Pulmonary artery endothelial cell (primary cell): ENCODE measurements around the gene HYAL4. TPM values are rescaled to one million over a fixed set of nuclear protein-coding genes. Genes with fewer than 3 reads are reported as not detected.
A peak's percentile ranks its signal among the peaks of the same experiment; 100 is the strongest.
"Not testable (repeated sequence)": the region's sequence is repeated elsewhere in the genome, so short reads cannot be mapped to it uniquely, and the experiment has no call there.

ENCODE experiments used
- DNase-seq: peaks from one replicate; pipeline ENCODE4 v3.0.0-alpha.2; 2011; ENCODE audit warnings: low read depth, low spot score
- total RNA-seq: library from RNA; depleted of rRNA; stranded (reverse); fragments of >200 nt; gene quantifications from 2 replicates; pipeline ENCODE4 v1.2.3, GENCODE V29; 2014

HYAL4 gene
- total RNA-seq, 1 donor from 2014 or later, result 0.20 TPM

DNA sequence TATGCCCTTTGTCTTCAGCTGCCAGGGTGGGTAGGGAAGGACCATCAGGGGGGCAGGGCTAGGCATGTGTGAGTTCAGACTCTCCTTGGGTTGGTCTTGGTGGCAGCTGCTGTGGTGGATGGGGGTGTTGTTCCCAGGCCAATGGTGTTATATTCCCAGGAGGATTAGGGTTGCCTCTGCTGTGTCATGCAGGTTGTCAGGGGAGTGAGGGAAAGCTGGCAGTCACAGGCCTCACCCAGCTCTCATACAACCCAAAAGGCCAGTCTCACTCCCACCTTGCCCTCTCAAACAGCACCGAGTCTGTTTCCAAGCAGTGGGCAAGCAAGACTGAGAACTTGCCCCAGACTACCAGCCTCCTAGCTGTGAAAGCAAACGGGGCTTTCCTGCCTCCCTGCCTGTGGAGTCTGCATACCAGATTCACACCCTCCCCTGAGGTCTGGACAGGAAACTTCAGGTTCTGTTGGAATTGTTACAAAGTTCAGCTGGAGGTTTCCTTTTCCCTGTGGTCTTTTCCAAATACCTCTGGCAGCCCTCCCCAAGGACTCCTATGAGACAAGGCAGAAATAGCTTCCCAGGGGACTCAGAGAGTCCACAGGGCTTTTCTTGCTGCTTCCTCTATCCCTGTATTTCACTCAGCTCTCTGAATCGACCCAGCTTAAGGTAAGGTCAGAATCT, 1.4 kb downstream of the HYAL4 start:
- no peak for DNase-seq

DNA sequence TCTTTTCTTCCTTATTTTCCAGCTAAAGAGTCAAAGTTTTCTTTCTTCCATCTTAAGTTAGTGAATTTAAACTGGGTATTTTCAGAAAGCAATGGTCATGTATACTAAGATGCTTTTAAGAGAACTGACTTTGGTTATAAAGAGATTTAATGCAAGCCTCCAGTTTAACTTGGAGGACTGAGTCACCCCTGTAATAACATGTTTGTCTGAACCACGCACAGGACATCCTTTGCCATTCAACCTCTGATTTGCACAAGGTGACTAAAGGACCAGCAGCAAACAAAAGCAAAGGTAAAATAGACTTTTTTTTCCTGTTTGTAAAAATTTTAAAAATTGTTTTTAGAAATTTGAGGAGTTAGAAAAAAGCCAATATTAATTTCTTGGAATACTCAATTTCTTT, 2.9 kb downstream of the HYAL4 start:
- no peak for DNase-seq

DNA sequence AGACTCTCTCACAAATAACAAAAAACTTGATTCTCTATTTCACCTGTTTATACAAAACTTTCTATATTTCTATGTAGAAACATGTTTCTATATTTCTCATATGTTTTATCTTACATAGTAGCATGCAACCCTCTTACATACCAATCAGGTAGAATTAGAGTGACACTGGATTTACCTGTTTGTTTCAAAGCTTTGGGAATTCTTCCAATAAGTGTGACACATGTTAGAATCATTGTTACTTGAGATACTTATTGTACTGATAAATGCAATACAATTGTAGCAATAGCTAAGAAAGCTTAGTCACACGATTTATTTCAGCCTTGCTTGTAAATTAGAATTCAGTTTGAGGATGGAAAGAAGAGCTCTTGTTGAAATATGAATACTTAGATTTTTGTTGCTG, 4.9 kb downstream of the HYAL4 start:
- DNase-seq, result no peak

DNA sequence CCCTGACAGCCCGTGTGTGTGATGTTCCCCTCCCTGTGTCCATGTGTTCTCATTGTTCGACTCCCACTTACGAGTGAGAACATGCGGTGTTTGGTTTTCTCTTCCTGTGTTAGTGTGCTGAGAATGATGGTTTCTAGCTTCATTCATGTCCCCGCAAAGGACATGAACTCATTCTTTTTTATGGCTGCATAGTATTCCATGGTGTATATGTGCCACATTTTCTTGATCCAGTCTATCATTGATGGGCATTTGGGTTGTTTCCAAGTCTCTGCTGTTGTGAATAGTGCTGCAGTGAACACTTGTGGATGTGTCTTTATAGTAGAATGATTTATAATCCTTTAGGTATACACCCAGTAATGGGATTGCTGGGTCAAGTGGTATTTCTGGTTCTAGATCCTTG, 6.4 kb downstream of the HYAL4 start:
- DNase-seq, result not testable (repeated sequence)

DNA sequence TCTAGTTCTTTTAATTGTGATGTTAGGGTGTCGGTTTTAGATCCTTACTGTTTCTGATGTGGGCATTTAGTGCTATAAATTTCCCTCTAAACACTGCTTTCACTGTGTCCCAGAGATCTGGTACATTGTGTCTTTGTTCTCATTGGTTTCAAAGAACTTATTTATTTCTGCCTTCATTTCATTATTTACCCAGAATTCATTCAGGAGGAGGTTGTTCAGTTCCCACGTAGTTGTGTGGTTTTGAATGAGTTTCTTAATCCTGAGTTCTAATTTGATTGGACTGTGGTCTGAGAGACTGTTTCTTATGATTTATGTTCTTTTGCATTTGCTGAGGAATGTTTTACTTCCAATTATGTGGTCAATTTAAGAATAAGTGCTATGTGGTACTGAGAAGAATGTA, 9.3 kb downstream of the HYAL4 start:
- not testable (repeated sequence) for DNase-seq

DNA sequence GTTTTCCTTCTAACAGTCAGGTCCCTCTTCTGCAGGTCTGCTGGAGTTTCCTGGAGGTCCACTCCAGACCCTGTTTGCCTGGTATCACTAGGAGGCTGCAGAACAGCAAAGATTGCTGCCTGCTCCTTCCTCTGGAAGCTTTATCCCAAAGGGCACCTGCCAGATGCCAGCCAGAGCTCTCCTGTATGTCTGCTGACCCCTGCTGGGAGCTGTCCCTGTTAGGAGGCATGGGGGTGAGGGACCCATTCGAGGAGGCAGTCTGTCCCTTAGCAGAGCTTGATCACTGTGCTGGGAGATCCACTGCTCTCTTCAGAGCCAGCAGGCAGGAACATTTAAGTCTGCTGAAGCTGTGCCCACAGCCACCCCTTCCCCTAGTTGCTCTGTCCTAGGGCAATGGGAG, 11.5 kb downstream of the HYAL4 start:
- DNase-seq, result not testable (repeated sequence)

DNA sequence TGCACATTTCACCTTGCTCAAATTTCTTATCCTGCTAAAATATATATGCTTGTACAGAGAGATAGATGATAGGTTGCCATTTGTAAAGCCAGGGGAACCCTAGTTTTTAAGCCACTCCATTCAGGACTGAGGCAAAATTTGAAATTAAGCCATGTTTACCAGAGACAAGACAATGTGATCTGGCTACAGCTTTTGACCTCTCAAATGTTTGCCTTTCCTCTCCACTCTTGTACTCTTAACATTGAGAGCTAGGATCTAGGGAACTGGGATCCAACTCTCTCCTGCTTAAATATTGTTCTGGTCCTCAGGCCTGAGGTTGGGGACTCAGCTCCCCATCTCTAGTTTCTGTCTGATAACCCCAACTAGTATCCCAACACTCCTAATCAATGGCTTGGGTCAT, 15.9 kb downstream of the HYAL4 start:
- DNase-seq, result no peak

DNA sequence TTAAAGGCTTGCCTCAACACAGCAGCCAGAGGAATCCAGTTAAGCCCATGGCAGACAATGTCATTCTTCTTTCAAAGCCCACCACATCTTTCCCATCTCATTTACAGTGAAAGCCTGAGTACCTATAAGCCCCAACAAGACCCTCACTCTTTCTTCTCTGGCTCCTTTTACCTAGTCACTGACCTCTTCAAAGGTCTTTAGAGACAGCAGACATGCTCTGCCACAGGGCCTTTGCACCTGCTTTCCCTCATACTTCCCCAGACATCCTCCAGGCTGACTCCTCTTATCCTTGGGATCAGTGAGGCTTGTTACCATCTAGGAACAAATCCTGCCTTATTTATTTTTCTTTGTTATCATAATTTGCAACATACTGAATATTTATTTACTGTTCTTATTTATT, 17.8 kb downstream of the HYAL4 start:
- DNase-seq, result no peak

DNA sequence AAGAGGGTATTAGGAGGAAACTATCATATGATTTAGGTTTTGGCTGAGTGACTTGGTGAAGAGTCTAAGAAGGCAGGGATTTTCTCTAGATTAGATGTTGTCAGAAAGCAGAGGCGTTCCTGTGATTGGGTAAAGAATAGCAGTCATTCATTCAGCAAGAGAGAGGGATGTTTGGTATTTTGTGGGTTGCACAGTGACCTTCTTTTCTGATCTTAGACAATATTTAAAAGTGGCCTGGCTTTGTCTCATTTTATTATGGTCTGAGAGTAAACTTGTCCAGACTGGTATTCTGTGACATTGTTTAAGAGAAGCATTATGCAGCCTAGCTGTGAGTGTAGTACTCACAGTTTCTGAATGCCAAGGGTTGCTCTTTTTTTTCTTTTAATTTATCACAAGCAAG, 18.5 kb downstream of the HYAL4 start:
- DNase-seq, result no peak

DNA sequence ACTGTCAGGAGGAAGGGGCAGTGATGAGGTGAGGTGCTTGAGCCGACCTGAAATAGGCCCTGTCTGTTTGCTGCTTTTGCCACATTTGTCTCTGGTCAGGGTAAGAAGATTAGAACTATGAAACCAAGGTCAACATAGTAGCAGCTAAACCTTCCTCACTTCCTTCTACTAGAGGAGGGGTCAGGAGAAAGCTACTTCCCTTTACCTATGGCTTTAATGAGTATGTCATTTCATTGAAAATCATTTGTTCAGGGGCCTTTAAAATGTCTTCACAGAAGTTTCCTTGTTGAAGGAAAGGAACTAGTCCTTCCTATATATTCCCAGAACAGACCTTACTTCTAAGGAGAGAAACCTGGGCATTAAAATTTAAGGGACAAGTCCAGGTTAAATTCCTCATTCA, 19.0 kb downstream of the HYAL4 start:
- no peak for DNase-seq

DNA sequence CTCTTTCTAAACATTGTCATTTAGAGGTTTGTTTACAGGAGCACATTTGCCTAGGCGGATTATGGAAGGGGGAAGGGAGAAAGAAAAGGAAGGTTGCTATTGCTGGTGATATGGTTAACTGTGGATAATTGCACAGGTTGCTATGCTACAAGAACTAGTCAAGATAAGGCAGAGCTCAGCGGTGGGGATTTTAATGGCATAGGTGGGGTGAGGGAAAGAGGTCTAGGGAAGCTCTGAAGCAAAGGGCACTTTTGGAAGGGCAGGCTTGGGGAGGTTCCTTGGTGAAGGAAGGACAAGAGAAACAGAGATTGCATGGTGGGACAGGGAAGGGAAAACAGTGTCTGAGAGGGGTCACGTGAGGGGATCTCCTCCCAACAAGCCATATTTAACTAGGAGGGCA, 19.5 kb downstream of the HYAL4 start:
- DNase-seq, result no peak

DNA sequence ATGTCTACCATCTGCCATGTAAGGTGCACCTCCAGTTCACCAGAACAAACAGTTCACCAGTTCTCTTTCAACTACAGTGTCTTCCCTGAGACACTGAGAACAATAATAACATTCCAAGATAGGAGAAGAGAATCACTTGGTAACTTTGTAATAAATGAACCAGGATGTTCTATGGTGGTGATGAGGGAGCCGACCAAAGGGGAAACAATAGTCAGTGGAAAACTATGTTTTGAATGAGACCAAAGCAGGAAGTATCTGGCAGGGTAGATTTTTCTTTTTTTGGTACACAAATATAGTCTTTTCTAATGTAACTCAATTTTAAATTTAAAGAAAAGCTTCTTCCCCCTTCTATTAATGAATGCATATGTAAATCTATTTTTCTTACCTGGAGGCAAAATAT, 20.0 kb downstream of the HYAL4 start:
- peak; percentile 20 for DNase-seq

DNA sequence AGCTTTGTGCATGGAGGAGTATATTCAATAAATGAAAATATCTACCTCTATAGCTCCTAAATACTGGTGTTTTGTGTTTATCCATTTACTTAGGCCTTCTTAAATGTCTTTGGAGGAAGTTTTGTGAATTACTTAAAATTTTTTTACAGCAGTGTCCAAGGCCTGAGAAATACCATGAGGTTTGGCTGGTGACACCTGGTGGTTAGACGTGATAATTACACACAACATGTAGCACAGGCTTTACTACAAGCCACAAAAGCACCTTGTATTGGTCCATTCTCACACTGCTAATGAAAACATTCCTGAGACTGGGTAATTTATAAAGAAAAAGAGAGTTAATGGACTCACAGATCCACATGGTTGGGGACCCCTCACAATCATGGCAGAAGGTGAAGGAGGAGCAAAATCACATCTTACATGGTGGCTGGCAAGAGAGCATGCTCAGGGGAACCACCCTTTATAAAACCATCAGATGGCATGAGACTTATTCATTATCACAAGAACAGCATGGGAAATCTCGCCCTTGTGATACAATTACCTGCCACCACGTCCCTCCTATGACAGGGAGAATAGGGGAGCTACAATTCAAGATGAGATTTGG, 20.6 kb downstream of the HYAL4 start:
- peak; percentile 60 for DNase-seq

DNA sequence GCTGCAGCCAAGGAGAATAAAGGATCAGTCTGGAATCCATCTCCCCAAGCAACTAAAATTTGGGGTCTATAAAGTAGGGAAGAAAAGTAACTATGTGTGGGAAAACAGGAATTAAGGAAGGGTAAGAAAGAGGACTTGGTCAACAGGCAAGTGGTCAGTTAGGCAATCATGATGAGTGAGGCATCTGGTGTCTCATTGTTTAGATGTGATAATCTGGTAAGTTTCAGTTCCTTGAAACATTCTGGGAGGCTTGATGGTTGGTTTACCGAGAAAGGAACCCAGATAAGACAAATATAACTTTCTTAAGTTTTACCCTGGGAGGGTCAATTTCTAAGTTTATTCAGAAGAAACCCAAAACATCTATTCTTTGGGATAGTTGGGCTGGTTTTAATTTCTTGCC, 22.3 kb downstream of the HYAL4 start:
- DNase-seq, result no peak

DNA sequence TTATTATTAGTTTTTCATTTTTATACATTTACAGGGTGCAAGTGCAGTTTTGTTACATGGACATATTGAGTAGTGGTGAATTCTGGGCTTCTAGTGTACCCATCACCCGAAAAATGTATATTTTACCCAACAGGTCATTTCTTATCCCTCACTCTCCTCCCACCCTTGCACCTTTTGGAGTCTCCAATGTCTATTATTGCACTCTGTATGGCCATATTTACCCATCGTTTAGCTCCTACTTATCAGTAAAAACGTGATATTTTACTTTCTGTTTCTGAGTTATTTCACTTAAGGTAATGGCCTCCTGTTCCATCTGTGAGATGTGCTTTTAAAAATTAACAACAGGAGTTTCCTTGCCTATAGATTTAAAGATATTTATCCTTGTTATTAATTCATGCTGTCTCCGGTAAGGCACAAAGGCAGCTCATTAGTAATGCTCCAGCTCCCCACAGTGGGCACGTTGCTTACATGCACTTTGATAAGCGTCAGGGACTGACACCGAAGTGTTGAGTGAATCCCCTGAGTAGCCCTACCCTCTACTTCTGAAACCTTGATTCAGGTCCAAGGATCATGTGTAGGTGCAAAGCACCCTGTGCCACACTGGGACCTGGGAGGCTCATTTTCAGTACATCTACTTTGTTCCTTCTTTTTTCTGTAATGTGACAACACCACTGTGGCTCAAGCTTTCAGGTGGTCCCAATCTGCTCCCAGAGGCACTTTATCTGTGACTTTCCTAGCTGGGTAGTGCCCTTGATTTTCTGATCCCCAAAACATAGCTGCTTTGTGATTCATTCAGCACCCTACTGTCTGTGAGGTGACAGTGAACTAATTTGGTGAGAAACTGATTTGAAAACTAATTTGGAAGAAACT, 27.3 kb downstream of the HYAL4 start:
- peak; percentile 35 for DNase-seq

DNA sequence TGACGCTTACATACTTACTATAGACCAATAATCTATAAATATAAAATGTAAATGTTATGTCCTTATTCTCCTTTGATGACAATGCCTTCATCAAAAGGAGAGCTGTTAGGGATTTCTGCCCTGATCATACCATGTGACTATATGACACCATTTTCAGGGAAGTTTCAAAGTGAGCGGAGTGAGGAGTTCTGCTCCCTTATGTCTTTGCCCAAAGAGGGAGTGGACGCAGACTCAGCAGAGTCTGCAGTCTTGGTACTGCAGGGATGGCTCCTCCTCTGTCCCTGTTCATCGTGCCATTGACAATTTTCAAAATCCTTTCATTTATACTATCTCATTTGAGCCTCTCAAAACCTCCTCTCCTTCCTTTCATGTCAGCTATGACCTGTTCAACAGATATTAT, 27.9 kb downstream of the HYAL4 start:
- no peak for DNase-seq

DNA sequence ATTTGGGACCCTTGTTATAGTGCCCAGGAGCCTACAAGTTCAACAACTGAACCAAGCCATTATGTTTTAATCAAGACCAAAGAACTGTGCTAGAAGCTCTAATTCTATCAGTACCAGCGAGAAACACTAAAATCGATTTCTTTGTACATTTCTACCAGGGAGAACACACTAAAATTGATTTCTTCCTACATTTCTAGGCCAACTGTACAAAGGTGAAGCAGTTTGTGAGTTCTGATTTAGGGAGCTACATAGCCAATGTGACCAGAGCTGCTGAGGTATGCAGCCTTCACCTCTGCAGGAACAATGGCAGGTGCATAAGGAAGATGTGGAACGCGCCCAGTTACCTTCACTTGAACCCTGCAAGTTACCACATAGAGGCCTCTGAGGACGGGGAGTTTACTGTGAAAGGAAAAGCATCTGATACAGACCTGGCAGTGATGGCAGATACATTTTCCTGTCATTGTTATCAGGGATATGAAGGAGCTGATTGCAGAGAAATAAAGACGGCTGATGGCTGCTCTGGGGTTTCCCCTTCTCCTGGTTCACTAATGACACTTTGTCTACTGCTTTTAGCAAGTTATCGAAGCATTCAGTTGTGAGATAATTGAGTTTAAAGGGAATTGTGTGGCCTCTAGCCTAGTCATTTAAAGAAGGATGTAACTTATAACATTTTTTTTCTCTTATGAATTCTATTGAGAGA, 31.7 kb downstream of the HYAL4 start:
- no peak for DNase-seq

DNA sequence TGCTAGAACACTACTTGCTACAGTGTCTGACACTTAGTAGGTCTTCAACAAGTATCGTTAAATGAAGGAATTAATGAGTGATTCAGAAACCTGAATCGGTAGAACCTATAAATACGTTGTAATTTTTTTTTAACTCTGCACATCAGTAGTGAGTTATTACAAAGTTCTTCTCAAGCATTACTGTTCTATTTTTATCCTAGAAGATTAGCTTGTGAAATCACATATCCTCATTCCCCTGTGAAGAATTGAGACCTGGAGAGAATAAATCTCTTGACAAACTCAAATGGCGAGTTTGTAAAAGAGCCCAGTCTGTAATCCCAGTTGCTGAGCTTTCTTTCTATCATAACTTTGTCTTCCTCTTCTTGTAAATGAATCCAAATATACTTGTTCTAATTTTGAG, 34.7 kb downstream of the HYAL4 start:
- DNase-seq, result no peak

DNA sequence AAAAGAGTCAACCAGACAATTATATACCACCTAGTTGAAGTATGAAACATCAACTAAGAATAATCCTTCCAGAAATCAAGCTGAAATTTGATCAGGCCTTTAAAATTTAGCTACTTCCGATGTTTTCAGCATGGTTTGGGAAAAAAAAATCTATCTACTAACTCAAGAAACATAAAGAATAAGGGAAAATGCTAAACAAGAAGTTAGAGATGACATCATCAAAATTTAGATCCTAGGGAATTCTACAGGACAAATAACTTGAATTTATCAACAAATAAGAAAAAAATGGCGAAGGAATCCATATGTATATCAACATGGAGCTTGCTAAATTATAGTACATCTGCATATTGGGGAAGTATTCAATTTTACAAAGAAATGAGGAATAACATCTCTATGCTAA, 36.3 kb downstream of the HYAL4 start:
- DNase-seq, result no peak

DNA sequence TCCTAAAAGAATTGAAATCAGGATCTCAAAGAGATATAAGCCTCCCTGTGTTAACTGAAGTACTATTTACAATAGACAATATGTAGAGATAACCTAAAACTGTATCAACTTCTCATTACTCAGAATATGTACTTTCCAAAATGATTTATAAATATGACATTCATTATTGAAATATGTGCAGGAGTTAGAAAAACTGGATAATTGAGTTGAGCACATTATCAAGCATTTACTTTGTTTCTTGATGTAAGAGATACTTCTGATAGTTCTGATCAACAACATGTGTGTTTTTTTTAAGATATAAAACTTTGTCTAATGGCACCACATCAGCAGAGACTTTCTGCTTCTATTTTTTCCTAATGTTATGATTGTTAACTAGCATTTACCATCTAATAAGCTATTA, 38.2 kb downstream of the HYAL4 start:
- no peak for DNase-seq

DNA sequence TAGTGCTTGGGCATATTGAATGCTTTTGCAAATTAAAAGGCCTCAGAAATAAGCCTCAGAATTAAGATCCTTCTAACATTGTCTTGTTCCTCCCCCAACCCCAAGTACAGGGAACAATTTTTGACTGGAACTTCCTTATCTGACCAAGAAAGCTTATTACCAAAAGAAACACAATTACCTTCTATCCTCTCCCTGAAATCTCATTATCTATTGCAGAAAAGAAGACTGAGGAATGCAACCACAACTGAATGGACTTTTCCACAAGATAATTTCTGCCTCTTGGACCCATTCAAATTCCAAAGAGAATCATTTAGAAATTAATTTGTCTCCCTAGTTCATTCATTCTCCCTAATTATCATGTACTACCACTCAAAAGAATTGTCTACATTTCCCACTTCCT, 43.2 kb downstream of the HYAL4 start:
- DNase-seq, result no peak

DNA sequence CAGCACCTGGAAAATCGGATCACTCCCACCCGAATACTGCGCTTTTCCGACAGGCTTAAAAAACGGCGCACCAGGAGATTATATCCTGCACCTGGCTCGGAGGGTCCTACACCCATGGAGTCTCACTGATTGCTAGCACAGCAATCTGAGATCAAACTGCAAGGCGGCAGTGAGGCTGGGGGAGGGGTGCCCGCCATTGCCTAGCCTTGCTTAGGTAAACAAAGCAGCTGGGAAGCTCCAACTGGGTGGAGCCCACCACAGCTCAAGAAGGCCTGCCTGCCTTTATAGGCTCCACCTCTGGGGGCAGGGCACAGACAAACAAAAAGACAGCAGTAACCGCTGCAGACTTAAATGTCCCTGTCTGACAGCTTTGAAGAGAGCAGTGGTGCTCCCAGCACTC, 49.8 kb downstream of the HYAL4 start:
- DNase-seq, result not testable (repeated sequence)
